CD4-positive, alpha-beta T cell treated with Interleukin-4 for 1 hour (primary cell): Measurements from ENCODE around the gene FGD4.

Source experiments
- DNase-seq, 2 donors: peaks; one replicate each; pipeline ENCODE4 v3.0.0-alpha.2; 2020 to 2022

The FGD4 gene

DNA sequence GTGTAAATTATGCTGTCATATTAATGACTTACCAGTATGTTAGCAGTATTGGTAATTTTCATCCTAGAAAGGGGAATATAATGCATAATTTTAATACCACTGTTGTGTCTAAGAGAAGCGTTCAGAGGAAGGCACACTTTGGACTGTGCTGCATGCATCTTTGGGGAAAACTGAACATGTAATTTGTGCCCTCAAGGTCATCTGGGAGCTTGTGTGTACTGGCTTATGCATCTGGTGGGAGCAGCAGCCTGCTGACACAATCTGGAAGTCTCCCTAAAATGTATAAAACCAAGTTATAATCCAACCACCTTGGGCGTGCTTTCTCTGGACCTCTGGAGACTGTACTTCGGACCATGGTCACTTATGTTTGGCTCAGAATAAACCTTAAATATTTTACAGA is 14.1 kb downstream of the FGD4 start:
- DNase-seq: no peak

DNA sequence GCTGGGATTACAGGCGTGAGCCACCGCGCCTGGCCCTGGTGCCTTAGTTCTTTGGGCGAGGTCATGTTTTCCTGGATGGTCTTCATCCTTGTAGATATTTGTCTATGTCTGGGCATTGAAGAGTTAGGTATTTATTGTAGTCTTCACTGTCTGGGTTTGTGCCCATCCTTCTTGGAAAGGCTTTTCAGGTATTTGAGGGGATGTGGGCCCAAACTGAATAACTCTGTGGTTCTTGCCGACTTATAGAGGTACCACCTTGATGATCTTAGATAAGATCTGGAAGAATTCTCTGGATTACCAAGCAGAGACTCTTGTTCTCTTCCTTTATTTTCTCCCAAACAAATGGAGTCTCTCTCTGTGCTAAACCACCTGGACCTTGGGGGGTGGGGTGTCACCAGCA is 18.9 kb downstream of the FGD4 start:
- DNase-seq: no peak

- DNase-seq: no peak
Measured at GRCh38 chr12:32418903-32419519, 19.7 kb downstream of the FGD4 start.

GRCh38 chr12:32419520-32419960 is 20.2 kb downstream of the FGD4 start:
- DNase-seq: no peak

DNA sequence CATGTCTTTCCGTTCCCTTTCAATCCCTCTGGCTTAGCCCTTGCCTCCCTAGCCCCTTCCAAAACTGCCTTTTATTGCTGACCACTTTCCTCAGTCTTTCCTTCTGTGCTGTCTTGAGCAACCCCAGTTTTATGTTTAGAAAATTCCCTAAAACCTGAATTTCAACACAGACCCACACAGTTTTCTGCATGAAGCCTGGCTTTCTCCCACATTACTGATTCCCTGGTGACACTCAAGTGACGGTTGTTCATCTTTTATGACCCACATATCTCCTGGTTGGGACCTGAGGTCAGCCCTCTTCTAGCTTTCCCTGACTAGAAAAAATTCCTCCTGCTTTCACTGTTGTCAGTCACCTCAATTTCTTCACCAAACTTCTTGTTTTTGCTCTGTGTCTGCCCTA is 21.0 kb downstream of the FGD4 start:
- DNase-seq: no peak

GRCh38 chr12:32423559-32423958 is 24.2 kb downstream of the FGD4 start:
- no peak for DNase-seq

DNA sequence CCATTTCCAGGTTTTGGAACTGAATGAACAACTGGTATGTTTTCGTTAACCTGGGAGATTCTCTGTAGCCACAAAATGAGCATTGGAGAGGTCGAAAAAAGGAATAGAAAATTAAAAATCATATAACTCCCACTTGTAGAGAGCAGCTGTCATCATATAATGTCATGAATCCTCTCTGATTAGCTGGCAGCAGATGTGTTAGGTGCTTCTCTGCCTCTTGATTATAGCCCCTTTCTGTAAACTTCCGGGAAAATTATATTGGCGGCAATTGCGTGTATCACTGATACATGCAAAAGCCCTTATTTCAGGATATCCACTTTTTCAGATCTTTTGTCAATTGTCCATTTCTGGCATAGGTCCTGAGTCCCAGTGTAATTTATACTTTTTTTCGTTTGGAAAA is 31.7 kb downstream of the FGD4 start:
- no peak for DNase-seq

DNA sequence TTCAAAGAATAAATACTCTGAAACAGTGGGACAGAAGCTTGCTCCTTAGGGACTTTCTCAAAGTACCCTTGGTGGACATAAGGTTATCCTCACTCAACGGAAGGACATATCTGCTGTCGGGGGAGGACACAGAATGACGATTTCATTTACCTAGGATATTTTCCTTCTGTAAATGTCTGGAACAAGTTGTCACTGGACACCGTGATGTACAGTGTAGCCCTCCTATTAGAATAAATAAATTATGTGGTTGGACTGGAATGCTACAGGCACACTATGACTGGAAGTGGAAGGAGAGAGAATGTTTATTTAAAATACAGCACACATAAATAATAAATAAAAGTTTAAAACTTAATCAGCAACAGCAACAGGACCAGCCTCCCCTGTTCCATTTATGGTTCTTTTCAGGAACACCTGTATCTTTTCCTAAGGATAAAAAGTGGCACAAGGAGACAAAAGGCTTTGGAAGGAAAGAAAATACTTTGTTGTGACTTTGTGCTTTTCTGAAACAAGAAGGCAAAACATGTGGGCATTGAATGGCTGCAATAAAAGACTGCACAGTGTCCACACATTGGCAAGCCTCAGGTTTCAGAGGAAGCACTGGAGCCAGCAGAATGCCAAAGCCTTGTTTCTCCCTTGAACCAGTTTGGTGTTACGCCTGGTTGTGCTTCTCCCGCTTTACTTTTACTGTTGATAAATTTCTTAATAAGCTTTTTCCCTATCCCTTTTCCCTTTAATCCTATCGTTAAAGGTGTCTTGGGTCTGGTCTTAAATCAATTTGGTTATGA is 36.8 kb downstream of the FGD4 start:
- no peak for DNase-seq

- no peak for DNase-seq
Measured at GRCh38 chr12:32437095-32437515, 37.7 kb downstream of the FGD4 start.

DNA sequence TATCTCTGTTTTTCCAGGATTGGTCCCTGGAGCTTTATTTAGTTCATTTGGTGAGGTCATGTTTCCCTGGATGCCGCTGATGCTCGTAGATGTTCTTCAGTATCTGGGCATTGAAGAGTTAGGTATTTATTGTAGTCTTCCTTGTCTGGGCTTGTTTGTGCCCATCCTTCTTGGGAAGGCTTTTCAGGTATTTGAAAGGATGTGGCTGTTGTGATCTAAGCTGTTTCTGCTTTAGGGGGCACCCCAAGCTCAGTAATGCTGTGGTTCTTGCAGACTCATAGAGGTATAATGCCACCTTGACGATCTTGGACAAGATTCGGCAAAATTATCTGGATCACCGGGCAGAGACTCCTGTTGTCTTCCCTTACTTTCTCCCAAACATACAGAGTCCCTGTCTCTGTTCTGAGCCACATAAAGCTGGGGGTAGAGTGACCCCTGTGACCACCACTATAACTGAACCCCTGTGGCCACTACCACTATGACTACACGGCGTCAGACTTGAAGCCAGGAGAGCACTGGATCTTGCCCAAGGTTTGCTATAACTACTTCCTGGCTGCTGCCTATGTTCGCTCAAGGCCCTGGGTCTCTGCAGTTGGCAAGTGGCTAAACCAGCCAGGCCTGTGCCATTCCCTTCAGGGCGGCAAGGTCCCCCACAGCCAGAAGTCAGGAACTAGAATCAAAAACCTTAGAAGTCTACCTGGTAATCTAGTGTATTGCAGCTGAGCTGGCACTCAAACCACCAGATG is 40.9 kb downstream of the FGD4 start:
- no peak for DNase-seq

DNA sequence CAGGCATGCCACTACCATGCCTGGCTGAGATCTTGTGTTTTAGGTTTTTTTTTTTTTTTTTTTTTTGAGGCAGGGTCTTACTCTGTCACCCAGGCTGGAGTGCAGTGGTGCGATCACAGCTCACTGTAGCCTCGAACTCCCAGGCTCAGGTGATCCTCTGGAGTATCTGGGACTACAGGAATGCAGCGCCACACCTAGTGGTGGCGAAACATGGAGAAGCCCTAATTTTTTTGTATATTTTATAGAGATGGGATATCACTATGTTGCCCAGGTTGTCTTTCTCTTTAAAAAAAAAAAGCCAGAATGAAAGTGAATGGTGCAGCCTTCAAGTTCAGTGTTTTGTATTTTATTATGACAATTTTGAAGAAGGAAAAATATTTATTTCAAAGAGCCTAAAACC is 44.1 kb downstream of the FGD4 start:
- DNase-seq: no peak

- DNase-seq: no peak
Measured at GRCh38 chr12:32444895-32445294, 45.5 kb downstream of the FGD4 start.

DNA sequence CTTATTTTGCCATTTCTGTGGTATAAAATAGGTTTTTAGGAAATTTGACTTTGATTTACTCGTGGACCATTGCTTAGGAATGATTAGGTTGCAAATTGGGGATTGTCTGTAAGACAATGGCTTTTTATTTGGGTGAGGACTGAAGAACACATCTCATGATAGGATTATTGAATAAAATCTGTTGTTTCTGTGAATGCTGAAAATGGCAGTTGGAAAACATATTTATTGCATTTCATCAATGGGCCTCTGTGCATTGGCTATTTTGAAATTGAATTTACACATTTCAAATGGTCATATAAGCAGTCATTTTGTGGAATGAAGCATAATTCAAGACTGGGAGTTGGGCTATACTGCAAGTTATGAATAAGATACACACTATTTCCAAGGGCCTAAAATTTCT is 46.0 kb downstream of the FGD4 start:
- no peak for DNase-seq

DNA sequence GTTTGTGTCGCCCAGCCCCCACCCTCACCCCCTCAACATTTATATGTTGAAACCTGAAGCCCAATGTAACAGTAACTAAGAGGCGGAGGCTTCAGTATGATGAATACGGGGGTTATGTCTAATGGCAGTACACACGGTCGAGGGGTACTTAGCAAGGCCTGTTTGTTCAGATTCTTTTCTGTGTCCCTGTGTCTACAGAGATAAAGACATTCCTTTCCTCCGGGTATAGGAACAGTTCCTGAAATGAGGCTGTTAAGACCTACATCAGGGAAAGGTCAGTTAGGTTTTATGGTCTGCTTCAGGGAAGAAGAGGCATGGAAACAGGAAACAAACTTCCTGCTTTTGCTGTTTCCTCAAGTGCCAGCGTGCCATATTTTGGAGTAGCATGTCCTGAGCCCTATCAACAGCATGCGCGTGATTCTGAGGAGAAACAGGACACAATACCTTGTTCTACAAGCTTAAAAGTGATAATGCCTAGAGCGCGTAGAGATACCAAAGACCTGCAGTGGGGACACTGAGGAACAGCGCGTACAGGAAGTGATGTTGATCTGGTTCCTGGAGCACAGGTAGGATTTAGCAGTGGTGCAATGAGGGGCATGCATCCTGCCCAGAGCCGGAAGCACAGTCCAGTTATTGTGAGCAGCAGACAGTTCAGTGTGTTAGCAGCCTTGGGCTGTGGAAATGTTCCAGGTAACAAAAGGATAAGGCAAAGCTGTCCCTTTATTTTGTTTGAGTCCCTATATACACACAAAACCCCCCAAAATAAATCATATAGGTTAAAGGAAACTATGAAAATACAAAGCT is 47.2 kb downstream of the FGD4 start:
- DNase-seq: no peak

DNA sequence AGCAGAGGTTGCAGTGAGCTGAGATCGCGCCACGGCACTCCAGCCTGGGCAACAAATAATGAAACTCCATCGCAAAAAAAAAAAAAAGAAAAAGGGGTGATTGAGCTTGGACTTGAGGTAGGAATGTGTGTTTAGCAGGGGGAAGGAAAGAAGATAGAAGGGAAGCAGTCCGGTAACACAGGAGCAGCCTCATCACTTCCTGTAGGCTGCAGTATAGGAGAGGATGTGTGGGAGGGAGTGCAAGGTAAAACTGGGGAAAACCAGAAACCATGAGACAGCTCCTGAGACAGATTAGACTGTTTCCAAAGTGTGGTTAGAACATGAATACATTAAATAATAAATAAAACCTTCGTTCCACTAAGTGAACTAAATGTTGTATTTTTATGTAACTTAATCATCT is 49.2 kb downstream of the FGD4 start:
- no peak for DNase-seq

GRCh38 chr12:32450363-32450762 is 51.0 kb downstream of the FGD4 start:
- DNase-seq: no peak

DNA sequence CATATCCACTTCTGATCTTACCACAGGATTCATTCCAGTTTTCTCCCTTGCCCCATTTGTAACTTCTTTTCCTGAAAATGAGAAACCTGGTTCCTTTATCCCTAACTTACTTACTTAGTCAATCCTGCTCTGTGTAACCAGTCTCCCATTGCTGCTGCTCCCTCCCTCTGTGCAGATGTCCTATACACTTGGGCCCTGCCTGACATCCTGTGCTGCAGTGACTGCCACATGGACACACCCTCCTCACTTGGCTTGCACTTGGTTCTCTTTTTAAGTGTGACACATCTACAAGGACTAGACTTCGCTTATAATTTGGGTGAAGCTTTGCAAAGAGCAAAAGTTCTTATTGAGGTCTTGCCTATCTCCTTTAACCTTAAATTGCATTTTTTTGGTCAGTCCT is 51.4 kb downstream of the FGD4 start:
- no peak for DNase-seq

DNA sequence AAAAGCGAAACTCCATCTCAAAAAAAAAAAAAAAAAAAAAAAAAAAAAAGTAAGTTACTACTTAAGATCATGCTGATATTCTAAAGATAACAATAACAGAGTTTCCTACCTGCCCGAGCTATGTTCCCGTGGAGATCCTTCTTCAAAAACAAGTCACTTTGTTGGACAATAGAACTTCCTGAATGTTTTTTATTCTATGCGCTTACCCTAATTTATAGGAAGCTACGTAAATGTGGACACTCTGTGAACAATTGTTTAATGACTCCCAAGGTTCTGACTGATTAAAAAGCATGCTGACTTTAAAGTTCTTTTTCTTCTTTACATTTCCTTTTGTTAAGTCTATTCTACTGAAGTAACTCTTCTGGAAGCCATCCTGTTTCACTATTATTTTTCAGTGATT is 52.5 kb downstream of the FGD4 start:
- DNase-seq: no peak

DNA sequence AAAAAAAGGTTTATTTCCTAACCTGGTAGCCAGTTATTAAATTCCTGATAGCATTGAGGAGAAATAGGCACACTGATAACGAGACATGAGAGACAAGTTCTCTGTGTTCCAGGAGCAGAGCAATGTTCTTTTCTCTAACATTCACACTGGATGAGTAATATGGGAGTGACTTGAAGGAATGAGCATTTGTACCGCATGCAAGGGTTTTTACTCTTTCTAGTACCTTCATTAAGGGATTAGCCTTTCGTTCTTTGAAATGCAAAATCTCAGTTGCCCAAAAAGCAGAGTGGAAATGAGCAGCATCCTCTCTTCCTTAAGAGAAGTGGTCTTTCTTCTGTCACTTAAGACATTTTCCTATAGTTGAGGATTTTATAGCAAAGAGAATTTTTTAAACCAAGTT is 54.7 kb downstream of the FGD4 start:
- no peak for DNase-seq

GRCh38 chr12:32454866-32455265 is 55.5 kb downstream of the FGD4 start:
- no peak for DNase-seq

DNA sequence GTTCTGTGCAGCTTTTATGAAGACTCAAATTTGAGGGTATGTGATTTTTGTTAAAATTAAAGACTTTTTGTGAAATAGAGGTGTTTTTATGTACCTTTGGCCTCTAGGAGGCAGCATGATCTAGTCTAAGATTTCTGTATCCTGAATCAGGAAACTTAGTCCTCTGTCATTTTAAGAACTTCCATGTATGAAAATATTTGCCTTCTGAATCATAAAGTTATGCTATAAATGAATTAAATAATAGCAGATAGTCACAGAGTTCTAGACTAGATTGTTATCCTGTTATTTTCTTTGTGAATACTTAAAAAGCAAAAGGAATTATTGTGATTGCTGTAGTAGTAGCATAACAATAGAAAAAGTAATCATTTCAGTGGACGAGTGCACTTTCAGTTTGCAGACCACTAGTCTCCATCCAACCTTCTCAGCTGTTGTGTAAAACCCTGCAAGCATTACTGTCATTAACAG is 56.3 kb downstream of the FGD4 start:
- peak in 1 of 2 donors; percentile 48 for DNase-seq

DNA sequence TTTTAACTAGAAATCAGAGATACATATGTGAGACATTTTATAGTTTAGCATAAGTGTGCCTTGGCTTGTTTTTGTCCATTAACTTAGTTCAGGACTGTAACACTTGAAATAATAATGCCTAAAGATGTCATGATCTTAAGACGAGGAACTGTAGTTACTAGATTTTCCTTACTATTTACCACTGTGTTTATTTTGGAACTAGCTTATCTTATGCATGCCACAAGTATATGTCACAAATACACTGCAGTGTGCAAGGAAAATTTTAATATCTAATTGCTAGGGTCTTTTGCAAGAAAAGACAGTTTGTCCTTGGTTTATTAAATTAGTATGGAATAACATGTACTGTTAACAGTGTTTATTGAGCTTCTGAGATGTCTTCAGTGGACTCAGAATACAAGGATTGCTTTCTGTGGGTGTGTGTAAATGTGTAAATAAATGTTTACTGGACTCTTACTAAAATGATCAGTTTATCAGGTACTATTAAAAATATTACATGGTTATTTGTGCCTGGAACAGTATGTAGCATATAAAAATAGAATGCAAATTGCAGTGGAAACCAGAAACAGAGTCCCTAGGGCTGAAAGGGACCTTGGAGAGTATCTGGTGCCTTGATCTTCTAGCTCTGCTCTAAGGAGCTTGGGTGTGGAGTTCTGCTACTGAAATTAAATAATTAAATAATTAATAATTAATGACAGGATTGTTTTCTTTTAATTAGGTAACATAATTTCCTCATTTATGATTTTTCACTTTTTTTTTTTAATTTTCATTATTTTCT is 58.1 kb downstream of the FGD4 start:
- DNase-seq: no peak
